Measurements from ENCODE around the gene NBEAL1. TPM values are rescaled to one million over a fixed set of nuclear protein-coding genes. Genes with fewer than 3 reads are reported as not detected.
"Not testable (repeated sequence)": the region's sequence is repeated elsewhere in the genome, so short reads cannot be mapped to it uniquely, and the experiment has no call there.

NBEAL1 gene
- total RNA-seq, 1 experiment from 2014 or later: 17.0 TPM

- no peak for DNase-seq (ENCODE audit: low read depth)
Observed at GRCh38 chr2:203112342-203112741, 97.7 kb downstream of the NBEAL1 start.

- DNase-seq (ENCODE audit: low read depth): not testable (repeated sequence)
Observed at GRCh38 chr2:203115201-203115700, 100.6 kb downstream of the NBEAL1 start.

- no peak for DNase-seq (ENCODE audit: low read depth)
Observed at GRCh38 chr2:203122317-203122986, 107.8 kb downstream of the NBEAL1 start.

GRCh38 chr2:203126996-203127395, 112.3 kb downstream of the NBEAL1 start:
- no peak for DNase-seq (ENCODE audit: low read depth)

GRCh38 chr2:203135105-203135504, 120.4 kb downstream of the NBEAL1 start:
- DNase-seq (ENCODE audit: low read depth): no peak

GRCh38 chr2:203143391-203143790, 128.7 kb downstream of the NBEAL1 start:
- DNase-seq (ENCODE audit: low read depth): no peak

- DNase-seq (ENCODE audit: low read depth): no peak
Observed at GRCh38 chr2:203149194-203149593, 134.5 kb downstream of the NBEAL1 start.

- no peak for DNase-seq (ENCODE audit: low read depth)
Observed at GRCh38 chr2:203155406-203155805, 140.7 kb downstream of the NBEAL1 start.

- DNase-seq (ENCODE audit: low read depth): not testable (repeated sequence)
Observed at GRCh38 chr2:203162722-203163121, 148.0 kb downstream of the NBEAL1 start.

- peak; percentile 20 for DNase-seq (ENCODE audit: low read depth)
Observed at GRCh38 chr2:203164311-203164935, 149.7 kb downstream of the NBEAL1 start.

- DNase-seq (ENCODE audit: low read depth): no peak
Observed at GRCh38 chr2:203167751-203168150, 153.1 kb downstream of the NBEAL1 start.

GRCh38 chr2:203170502-203170901, 155.8 kb downstream of the NBEAL1 start:
- DNase-seq (ENCODE audit: low read depth): no peak

GRCh38 chr2:203175371-203175770, 160.7 kb downstream of the NBEAL1 start:
- peak; percentile 26 for DNase-seq (ENCODE audit: low read depth)

GRCh38 chr2:203177361-203177760, 162.7 kb downstream of the NBEAL1 start:
- peak; percentile 47 for DNase-seq (ENCODE audit: low read depth)

GRCh38 chr2:203185864-203186263, 171.2 kb downstream of the NBEAL1 start:
- DNase-seq (ENCODE audit: low read depth): no peak

- DNase-seq (ENCODE audit: low read depth): not testable (repeated sequence)
Observed at GRCh38 chr2:203190547-203190946, 175.9 kb downstream of the NBEAL1 start.

GRCh38 chr2:203191026-203191425, 176.4 kb downstream of the NBEAL1 start:
- DNase-seq (ENCODE audit: low read depth): not testable (repeated sequence)

GRCh38 chr2:203191961-203192360, 177.3 kb downstream of the NBEAL1 start:
- no peak for DNase-seq (ENCODE audit: low read depth)

GRCh38 chr2:203195331-203196036, 180.8 kb downstream of the NBEAL1 start:
- peak; percentile 13 for DNase-seq (ENCODE audit: low read depth)

- DNase-seq (ENCODE audit: low read depth): no peak
Observed at GRCh38 chr2:203200866-203201265, 186.2 kb downstream of the NBEAL1 start.

- no peak for DNase-seq (ENCODE audit: low read depth)
Observed at GRCh38 chr2:203201426-203201825, 186.8 kb downstream of the NBEAL1 start.

- peak; percentile 8 for DNase-seq (ENCODE audit: low read depth)
Observed at GRCh38 chr2:203209538-203209937, 194.9 kb downstream of the NBEAL1 start.

All from LHCN-M2 (cell line).